IMR-90 (cell line): ENCODE data around the gene HACD4. TPM values are rescaled to one million over a fixed set of nuclear protein-coding genes. Genes with fewer than 3 reads are reported as not detected.

Source experiments
- ATAC-seq: fragments of 200-7000 bp; cut with Tn5 transposase; 2 replicates; pipeline ENCODE4 v1.9.1; 2020; ENCODE audit warnings: low read depth, mild to moderate bottlenecking, moderate library complexity
- BruUV-seq: library from RNA; stranded (reverse); fragments of 400-500 nt; replicated peaks from 2 replicates; lab custom pipeline; 2021; lab: Mats Ljungman, UMichigan
- CTCF ChIA-PET: fragments of 300-600 bp; formaldehyde crosslinking; extraction: SDS; loops from one replicate; lab custom pipeline; 2021; ENCODE audit warnings: antibody characterized with exemption; lab: Yijun Ruan, JAX
- POLR2A ChIA-PET: fragments of 300-600 bp; sonication (Branson Sonifier 250); formaldehyde crosslinking; loops from one replicate; lab custom pipeline; 2022; ENCODE audit warnings: antibody characterized with exemption; ENCODE audit not compliant: unreplicated experiment; lab: Charles Lee
- DNase-seq: peaks from one replicate; pipeline ENCODE4 v3.0.0; 2013
- H2AFZ ChIP-seq: replicated peaks from 2 replicates; pipeline ENCODE3; 2013; ENCODE audit warnings: low read length, mild to moderate bottlenecking; ENCODE audit not compliant: poor library complexity
- H2AK5ac ChIP-seq: 2 replicates; pipeline ENCODE4 v1.6.1; 2013; ENCODE audit warnings: low read depth, low read length, inconsistent platforms
- H2AK9ac ChIP-seq: replicated peaks from 2 replicates; pipeline ENCODE3; 2013; ENCODE audit warnings: mild to moderate bottlenecking, low read depth, low read length, moderate library complexity; ENCODE audit not compliant: poor library complexity
- H2BK120ac ChIP-seq: 2 replicates; pipeline ENCODE4 v1.6.1; 2013; ENCODE audit warnings: low read depth, low read length, inconsistent platforms
- H2BK15ac ChIP-seq: 3 replicates; pipeline ENCODE4 v1.6.1; 2013; ENCODE audit warnings: low read depth, low read length, inconsistent platforms
- H2BK20ac ChIP-seq: 2 replicates; pipeline ENCODE4 v1.6.1; 2013; ENCODE audit warnings: low read depth, mild to moderate bottlenecking, inconsistent platforms, low read length, moderate library complexity
- H2BK5ac ChIP-seq: 2 replicates; pipeline ENCODE4 v1.6.1; 2013; ENCODE audit warnings: mild to moderate bottlenecking, low read depth, low read length, inconsistent platforms; ENCODE audit not compliant: poor library complexity, severe bottlenecking
- H3K14ac ChIP-seq: replicated peaks from 2 replicates; pipeline ENCODE4 v1.6.1; 2013; ENCODE audit warnings: low read depth, low read length, inconsistent platforms
- H3K18ac ChIP-seq: 2 replicates; pipeline ENCODE4 v1.6.1; 2013; ENCODE audit warnings: low read depth, low read length, control low read depth
- H3K23ac ChIP-seq: 2 replicates; pipeline ENCODE4 v1.6.1; 2013; ENCODE audit warnings: low read depth, low read length, inconsistent platforms
- H3K27ac ChIP-seq: 2 replicates; pipeline ENCODE4 v1.5.1; 2013; ENCODE audit warnings: mild to moderate bottlenecking, control low read depth, low read length; ENCODE audit not compliant: insufficient read depth
- H3K27me3 ChIP-seq: 2 replicates; pipeline ENCODE4 v1.6.1; 2013; ENCODE audit warnings: low read length; ENCODE audit not compliant: control insufficient read depth, insufficient read depth
- H3K36me3 ChIP-seq: 2 replicates; pipeline ENCODE4 v1.6.1; 2013; ENCODE audit warnings: low read length, mixed read lengths; ENCODE audit not compliant: control insufficient read depth, insufficient read depth
- H3K4ac ChIP-seq: 2 replicates; pipeline ENCODE4 v1.6.1; 2013; ENCODE audit warnings: low read depth, low read length, inconsistent platforms
- H3K4me1 ChIP-seq: 2 replicates; pipeline ENCODE4 v1.6.1; 2013; ENCODE audit warnings: low read length, mixed read lengths; ENCODE audit not compliant: control insufficient read depth, insufficient read depth
- H3K4me2 ChIP-seq: 2 replicates; pipeline ENCODE4 v1.6.1; 2013; ENCODE audit warnings: low read depth, mild to moderate bottlenecking, control low read depth, low read length, moderate library complexity
- H3K4me3 ChIP-seq: 2 replicates; pipeline ENCODE4 v1.5.1; 2013; ENCODE audit warnings: low read depth, mild to moderate bottlenecking, control low read depth, low read length, moderate library complexity; ENCODE audit not compliant: insufficient read depth
- H3K56ac ChIP-seq: 2 replicates; pipeline ENCODE4 v1.6.1; 2013; ENCODE audit warnings: low read length, inconsistent platforms; ENCODE audit not compliant: insufficient read depth; ENCODE audit errors: extremely low read depth
- H3K79me1 ChIP-seq, 2 experiments: 2 replicates each; pipeline ENCODE4 v1.6.1; 2013; ENCODE audit warnings: low read length in 2 of 2, inconsistent platforms in 1 of 2, low read depth in 1 of 2
- H3K9ac ChIP-seq: 2 replicates; pipeline ENCODE4 v1.6.1; 2013; ENCODE audit warnings: low read depth, low read length, control low read depth
- H3K9me1 ChIP-seq: 2 replicates; pipeline ENCODE4 v1.6.1; 2013; ENCODE audit warnings: low read length, inconsistent platforms; ENCODE audit not compliant: insufficient read depth
- H3K9me3 ChIP-seq: 2 replicates; pipeline ENCODE4 v1.6.1; 2013; ENCODE audit warnings: low read length; ENCODE audit not compliant: control insufficient read depth, insufficient read depth
- H4K20me1 ChIP-seq: 2 replicates; pipeline ENCODE4 v1.6.1; 2013; ENCODE audit warnings: low read length, inconsistent platforms; ENCODE audit not compliant: insufficient read depth
- H4K5ac ChIP-seq: 2 replicates; pipeline ENCODE4 v1.6.1; 2013; ENCODE audit warnings: mild to moderate bottlenecking, low read depth, low read length, control low read depth
- H4K8ac ChIP-seq, 2 experiments: 2 replicates each; pipeline ENCODE4 v1.6.1; 2013; ENCODE audit warnings: low read depth in 2 of 2, low read length in 2 of 2, control low read depth in 1 of 2, inconsistent platforms in 1 of 2
- H4K91ac ChIP-seq: 2 replicates; pipeline ENCODE4 v1.6.1; 2013; ENCODE audit warnings: low read depth, low read length, inconsistent platforms; ENCODE audit not compliant: insufficient read depth
- CEBPB ChIP-seq: IDR thresholded peaks from 2 replicates; pipeline ENCODE4 v1.6.1; 2012; ENCODE audit warnings: low read depth, low read length, improper control_type of control experiment
- CHD1 ChIP-seq: IDR thresholded peaks from 2 replicates; pipeline ENCODE4 v1.6.1; 2012; ENCODE audit warnings: low read depth, low read length, improper control_type of control experiment
- CTCF ChIP-seq: conservative IDR thresholded peaks from 2 replicates; pipeline ENCODE4 v1.5.1; 2012; ENCODE audit warnings: mild to moderate bottlenecking, low read depth, low read length, improper control_type of control experiment
- MAZ ChIP-seq: IDR thresholded peaks from 2 replicates; pipeline ENCODE4 v1.6.1; 2012; ENCODE audit warnings: low read depth, mild to moderate bottlenecking, low read length, improper control_type of control experiment, moderate library complexity, borderline replicate concordance
- MXI1 ChIP-seq: IDR thresholded peaks from 2 replicates; pipeline ENCODE4 v1.6.1; 2012; ENCODE audit warnings: low read depth, mild to moderate bottlenecking, low read length, moderate library complexity, borderline replicate concordance
- NFE2L2 ChIP-seq: fragments of 150-350 bp; IDR thresholded peaks from 2 replicates; pipeline ENCODE4 v1.6.1; 2016; ENCODE audit warnings: low read depth, mild to moderate bottlenecking, low read length
- POLR2A ChIP-seq: IDR thresholded peaks from 2 replicates; pipeline ENCODE4 v1.6.1; 2012; ENCODE audit warnings: mild to moderate bottlenecking, low read depth, low read length
- RAD21 ChIP-seq: IDR thresholded peaks from 2 replicates; pipeline ENCODE4 v1.6.1; 2012; ENCODE audit warnings: low read length, improper control_type of control experiment
- RCOR1 ChIP-seq: IDR thresholded peaks from 2 replicates; pipeline ENCODE4 v1.6.1; 2012; ENCODE audit warnings: mild to moderate bottlenecking, low read length, improper control_type of control experiment; ENCODE audit not compliant: insufficient replicate concordance
- RFX5 ChIP-seq: IDR thresholded peaks from 2 replicates; pipeline ENCODE4 v1.8.0; 2012; ENCODE audit warnings: low read depth, mild to moderate bottlenecking, low read length, moderate library complexity
- SMC3 ChIP-seq: fragments of 150-350 bp; IDR thresholded peaks from 2 replicates; pipeline ENCODE4 v1.6.1; 2016; ENCODE audit warnings: low read depth, mild to moderate bottlenecking, antibody characterized with exemption, low read length, moderate library complexity
- WGBS, 2 experiments: methylation state at CpG; one replicate each; pipeline versions ENCODE4 v1.1.5 to v1.1.7; 2013; ENCODE audit warnings: missing lambda C conversion rate in 2 of 2; ENCODE audit not compliant: insufficient read length in 1 of 2; ENCODE audit errors: extremely low coverage in 2 of 2; 5-methylcytosine and 5-hydroxymethylcytosine counted together
- dilution Hi-C: fragments of 300-500 bp; cut with HindIII; formaldehyde crosslinking; loops from one replicate; pipeline ENCODE4 v1.14.3; 2018; ENCODE audit warnings: low sequenced_read_pairs; ENCODE audit not compliant: unreplicated experiment
- in situ Hi-C: fragments of 300-500 bp; cut with MboI; formaldehyde crosslinking; loops from 3 replicates; pipeline ENCODE4 v1.14.3; 2019; ENCODE audit warnings: low sequenced_read_pairs, inconsistent platforms, mixed read lengths
- intact Hi-C: fragments of 100-400 bp; cut with micrococcal nuclease; formaldehyde crosslinking; loops from 2 replicates; pipeline ENCODE4 v1.10.0; 2022
- polyA plus RNA-seq, 3 experiments: library from polyadenylated mRNA; depleted of rRNA; stranded (reverse); fragments of >200 nt; gene quantifications; 2 replicates each; pipeline ENCODE4 v1.2.3, GENCODE V29; 2012; ENCODE audit warnings: low replicate concordance in 1 of 3
- total RNA-seq: library from RNA; depleted of rRNA; stranded (reverse); fragments of >200 nt; gene quantifications from 2 replicates; pipeline ENCODE4 v1.2.3, GENCODE V29; 2012

HACD4 gene
- total and polyA plus RNA-seq, 2 of the 4 experiments (the other 2 are of a cell fraction), result 1.9 to 2.2 TPM

GRCh38 chr9:20997503-20998076 is 33.9 kb downstream of the HACD4 start:
- no peaks in the 10 kb centered on the region for H3K27me3 ChIP-seq

More at GRCh38 chr9:20997503-20998076, 33.9 kb downstream of the HACD4 start:
- no peaks in the 10 kb centered on the region for H4K20me1 ChIP-seq
- no peak overlapping the region for H3K4me2 ChIP-seq
- peaks cover 5% of the 10 kb centered on the region for H3K36me3 ChIP-seq
- H3K23ac ChIP-seq, result no peak overlapping the region
- ChIA-PET POLR2A (no interaction called here), CTCF (interaction anchor here (1.4 kb wide), 1 partner anchor 114 kb away, joined by 3 read pairs; no protein-coding TSS in a partner anchor)
- no peaks in the 10 kb centered on the region; a peak in 1 of 4 replicates for H3K79me1 ChIP-seq
- H2BK120ac ChIP-seq, result no peak overlapping the region
- no peak overlapping the region for H3K4ac ChIP-seq
- H2AK9ac ChIP-seq, result no peak overlapping the region
- H2BK15ac ChIP-seq, result no peak overlapping the region
- no peak overlapping the region for H3K4me3 ChIP-seq
- no peak overlapping the region for H3K18ac ChIP-seq
- no peak for DNase-seq
- no peak overlapping the region for H2AFZ ChIP-seq
- no peak overlapping the region for H2BK20ac ChIP-seq
- no peaks in the 10 kb centered on the region for H3K9me3 ChIP-seq
- H2BK5ac ChIP-seq, result no peak overlapping the region
- no peak overlapping the region for H4K8ac ChIP-seq
- no peak overlapping the region for H3K9ac ChIP-seq
- no peak overlapping the region for H2AK5ac ChIP-seq
- no peak overlapping the region for H3K14ac ChIP-seq
- no peak overlapping the region for H3K56ac ChIP-seq
- in situ Hi-C loops (no loop called here), dilution Hi-C loops (no loop called here), intact Hi-C loops (no loop called here)
- no peak overlapping the region for H4K5ac ChIP-seq
- no peak for ATAC-seq
- 0 out of 2 replicates have a peak, but pooled peaks cover 3% of the 10 kb centered on the region for H3K9me1 ChIP-seq
- no peak overlapping the region for H3K27ac ChIP-seq
- no peak overlapping the region for H4K91ac ChIP-seq
- WGBS, 2 experiments, result no CpG with 5 or more reads among the region's 2 CpGs
- no TSS peak for BruUV-seq
- no peaks in the 10 kb centered on the region for H3K4me1 ChIP-seq
- no peak for TF ChIP-seq RCOR1
- no peak for TF ChIP-seq SMC3
- TF ChIP-seq NFE2L2, result no peak
- no peak for TF ChIP-seq RAD21
- no peak for TF ChIP-seq MXI1
- TF ChIP-seq CHD1, result no peak
- no peak for TF ChIP-seq RFX5
- no peak for TF ChIP-seq MAZ
- TF ChIP-seq POLR2A, result no peak
- TF ChIP-seq CEBPB, result no peak
- TF ChIP-seq CTCF, result no peak
